HepG2 (cell line): ENCODE data around the gene FRS2. TPM values are rescaled to one million over a fixed set of nuclear protein-coding genes. Genes with fewer than 3 reads are reported as not detected.

Experiments
- ATAC-seq: fragments of 200-7000 bp; cut with Tn5 transposase; 3 replicates; pipeline ENCODE4 v1.9.1; 2020; ENCODE audit warnings: mild to moderate bottlenecking, moderate library complexity
- BruUV-seq: library from RNA; stranded (reverse); fragments of 400-500 nt; replicated peaks from 2 replicates; lab custom pipeline; 2021; lab: Mats Ljungman, UMichigan
- CTCF ChIA-PET: fragments of 300-600 bp; formaldehyde crosslinking; extraction: SDS; loops from one replicate; lab custom pipeline; 2021; ENCODE audit warnings: low total read pairs, inconsistent platforms, low intra/inter-chr PET ratio; lab: Yijun Ruan, JAX
- POLR2A ChIA-PET: fragments of 350-600 bp; sonication (Branson Sonifier 250); formaldehyde crosslinking; loops from one replicate; lab custom pipeline; 2020; ENCODE audit warnings: antibody characterized with exemption, inconsistent platforms; lab: Yijun Ruan, JAX
- DNase-seq: peaks from one replicate; pipeline ENCODE4 v3.0.0-alpha.2; 2015; ENCODE audit warnings: low spot score
- FAIRE-seq: peaks from 3 replicates; lab custom pipeline; 2011; peaks lifted over from hg19 to GRCh38; lab: Jason Lieb, UNC
- H2AFZ ChIP-seq: one replicate; pipeline ENCODE4 v1.6.1; 2011; ENCODE audit warnings: low read length, inconsistent platforms
- H3K27ac ChIP-seq: fragments of 300-600 bp; 3 replicates; pipeline ENCODE4 v1.8.0; 2011; ENCODE audit warnings: mixed run types, mild to moderate bottlenecking, mixed read lengths, low read length, inconsistent platforms; ENCODE audit not compliant: insufficient read depth; ENCODE audit errors: extremely low read length
- H3K27me3 ChIP-seq, 2 experiments: fragments of 200-600 bp in 1 of 2; 2 replicates in 1 of 2; 3 replicates in 1 of 2; pipeline versions ENCODE4 v1.6.0 to v1.8.0; 2011; ENCODE audit warnings: low read length in 2 of 2, mild to moderate bottlenecking in 2 of 2, moderate library complexity in 2 of 2, inconsistent platforms in 1 of 2; ENCODE audit not compliant: insufficient read depth in 2 of 2, control insufficient read depth in 1 of 2
- H3K36me3 ChIP-seq, 2 experiments: fragments of 200-600 bp in 1 of 2; replicated peaks in 1 of 2; 2 replicates in 1 of 2; 3 replicates in 1 of 2; pipeline versions ENCODE4 v1.5.1 to v1.8.0; 2011; ENCODE audit warnings: low read length in 2 of 2, inconsistent platforms in 1 of 2; ENCODE audit not compliant: insufficient read depth in 2 of 2, control insufficient read depth in 1 of 2
- H3K4me1 ChIP-seq: 2 replicates; pipeline ENCODE4 v1.5.1; 2012; ENCODE audit warnings: low read length, inconsistent platforms; ENCODE audit not compliant: insufficient read depth
- H3K4me2 ChIP-seq: 2 replicates; pipeline ENCODE4 v1.6.0; 2011; ENCODE audit warnings: low read depth, low read length, inconsistent platforms
- H3K4me3 ChIP-seq, 3 experiments: fragments of 200-600 bp in 1 of 3; sonication (generic), shearing (Covaris generic) in 1 of 3; replicated peaks in 1 of 3; 2 replicates each; pipeline ENCODE4 v1.5.1; 2011 to 2016; ENCODE audit warnings: low read length in 3 of 3, inconsistent platforms in 2 of 3, low read depth in 2 of 3, mild to moderate bottlenecking in 2 of 3, control low read depth in 1 of 3, mixed read lengths in 1 of 3; ENCODE audit not compliant: insufficient read depth in 1 of 3
- H3K79me2 ChIP-seq: one replicate; pipeline ENCODE4 v1.6.1; 2011; ENCODE audit warnings: low read length, inconsistent platforms; ENCODE audit not compliant: insufficient read depth
- H3K9ac ChIP-seq: 2 replicates; pipeline ENCODE4 v1.6.0; 2011; ENCODE audit warnings: mild to moderate bottlenecking, low read depth, low read length, inconsistent platforms; ENCODE audit not compliant: insufficient read depth
- H3K9me3 ChIP-seq: 2 replicates; pipeline ENCODE4 v1.5.1; 2012; ENCODE audit warnings: mild to moderate bottlenecking, low read length
- H4K20me1 ChIP-seq: 2 replicates; pipeline ENCODE4 v1.6.0; 2011; ENCODE audit warnings: inconsistent platforms, mild to moderate bottlenecking, low read length, moderate library complexity; ENCODE audit not compliant: insufficient read depth
- POGZ ChIP-seq: sonication (generic); formaldehyde crosslinking; IDR thresholded peaks from 2 replicates; pipeline ENCODE4 v1.4.0; 2020; ENCODE audit warnings: mild to moderate bottlenecking, missing genetic modification reagents
- POLR2A ChIP-seq, 2 experiments: IDR thresholded peaks; 2 replicates each; pipeline ENCODE4 v1.6.1; 2011; ENCODE audit warnings: low read depth in 2 of 2, low read length in 2 of 2, mild to moderate bottlenecking in 1 of 2, moderate library complexity in 1 of 2; ENCODE audit not compliant: insufficient read depth in 1 of 2
- RBFOX2 ChIP-seq: fragments of 200-400 bp; formaldehyde crosslinking; IDR thresholded peaks from 2 replicates; pipeline ENCODE4 v1.6.1; 2017; ENCODE audit warnings: low read depth, mild to moderate bottlenecking, low read length
- TBL1XR1 ChIP-seq: fragments of 150-350 bp; IDR thresholded peaks from 2 replicates; pipeline ENCODE4 v1.6.1; 2014; ENCODE audit warnings: borderline replicate concordance, low read length; ENCODE audit not compliant: partially characterized antibody
- WGBS: methylation state at CpG from one replicate; pipeline ENCODE4 v1.1.6; 2017; ENCODE audit warnings: low lambda C conversion rate; 5-methylcytosine and 5-hydroxymethylcytosine counted together
- in situ Hi-C: cut with HindIII; loops from 2 replicates; pipeline ENCODE4 v1.10.0; 2017; ENCODE audit warnings: low pct_unique_long_range_greater_than_20kb; ENCODE audit not compliant: extremely low pct_ligation_motif_present
- intact Hi-C: fragments of 100-400 bp; cut with micrococcal nuclease; formaldehyde crosslinking; loops from one replicate; pipeline ENCODE4 v1.10.0; 2022; ENCODE audit not compliant: unreplicated experiment
- polyA plus RNA-seq, 8 experiments: library from polyadenylated mRNA; depleted of rRNA in 3 of 8; stranded (reverse) in 7 of 8; unstranded in 1 of 8; fragments of >200 nt; fragmentation: Illumina TruSeq in 4 of 8; extraction: Trizol in 4 of 8; gene quantifications; 2 replicates each; pipeline versions ENCODE4 v1.2.1 to v1.2.3, GENCODE V29; 2011 to 2016; ENCODE audit warnings: low read depth in 4 of 8, missing spikeins in 1 of 8, mixed read lengths in 1 of 8; ENCODE audit not compliant: insufficient read depth in 1 of 8
- total RNA-seq, 5 experiments: library from RNA; depleted of rRNA; stranded (reverse); fragments of >200 nt; fragmentation: Illumina TruSeq; extraction: Trizol; gene quantifications; 2 replicates each; pipeline ENCODE4 v1.2.3, GENCODE V29; 2016; ENCODE audit warnings: low read depth in 1 of 5

FRS2 gene
- total and polyA plus RNA-seq, 2 of the 13 experiments (the other 11 are each of a cell fraction or from before 2014, with no cell fraction given): 8.3 to 16.8 TPM

DNA sequence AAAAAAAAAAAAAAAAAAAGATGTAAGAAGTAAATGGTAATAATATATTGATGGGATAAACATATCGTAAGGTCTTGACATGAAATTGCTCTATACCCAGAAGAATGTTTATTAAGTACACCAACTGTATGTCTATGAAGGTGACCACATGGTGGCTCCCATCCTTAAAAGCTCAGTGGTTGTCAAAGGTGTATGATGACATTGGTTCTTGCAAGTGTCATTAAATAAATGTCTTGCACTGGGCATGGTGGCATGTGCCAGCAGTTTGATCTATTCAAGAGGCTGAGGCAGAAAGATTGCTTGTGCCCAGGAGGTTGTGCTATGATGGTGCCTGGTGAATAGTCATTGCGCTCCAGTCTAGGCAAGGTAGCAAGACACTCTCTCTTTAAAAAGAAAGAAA, 125.5 kb downstream of the FRS2 start:
- Histone ChIP-seq H3K79me2 (peaks cover 2% of the 10 kb centered on the region), H3K4me1 (no peaks in the 10 kb centered on the region; the same call in 1 of the 2 replicates), H3K27me3 (no peaks in the 10 kb centered on the region), H3K36me3 (peaks cover 11 to 89% of the 10 kb centered on the region in 2 experiments), H4K20me1 (no peaks in the 10 kb centered on the region; the same call in 1 of the 2 replicates), H3K9me3 (no peaks in the 10 kb centered on the region), H2AFZ (no peak overlapping the region), H3K9ac (no peak overlapping the region), H3K4me2 (no peak overlapping the region), H3K27ac (no peak overlapping the region), H3K4me3 (no peak overlapping the region)
- peak in 1 of 2 experiments; percentile 23; a peak in 1 of 4 replicates for TF ChIP-seq POLR2A (IDR thresholded peaks at IDR 0.05; ENCODE audit: insufficient read depth in 1 of 2, low read depth in 2 of 2, low read length in 2 of 2)
- no peak for TF ChIP-seq POGZ (CRISPR knock-in tag)
- FAIRE-seq (no peak), DNase-seq (no peak), ATAC-seq (peak; percentile 30; the same call in 2 of the 3 replicates)
- ChIA-PET POLR2A (interaction anchor here (0.8 kb wide), 1 partner anchor 10 kb away, joined by 3 read pairs; the partner anchor contains the start of gene CCT2), CTCF (no interaction called here)
- no TSS peak for BruUV-seq
- in situ Hi-C loops: no loop called here
- intact Hi-C loops: no loop called here
- WGBS: 100% methylated on average over 2 of the region's 2 CpGs

GRCh38 chr12:69598174-69598753, 128.1 kb downstream of the FRS2 start:
- no peak overlapping the region for H3K4me3 ChIP-seq
- intact Hi-C loops: no loop called here
- ChIA-PET POLR2A (no interaction called here), CTCF (no interaction called here)
- no peak for TF ChIP-seq TBL1XR1
- 0 out of 2 replicates have a peak, but pooled peaks have one; percentile 20 for TF ChIP-seq RBFOX2
- H3K4me1 ChIP-seq: no peaks in the 10 kb centered on the region; the same call in 1 of the 2 replicates
- H3K9me3 ChIP-seq: no peaks in the 10 kb centered on the region
- H3K36me3 ChIP-seq: peaks cover 13 to 78% of the 10 kb centered on the region in 2 experiments
- H4K20me1 ChIP-seq: no peaks in the 10 kb centered on the region; the same call in 1 of the 2 replicates
- in situ Hi-C loops: no loop called here
- peaks cover 2% of the 10 kb centered on the region for H3K79me2 ChIP-seq
- H3K9ac ChIP-seq: no peak overlapping the region
- H3K4me2 ChIP-seq: no peak overlapping the region
- TSS peak; percentile 3 for BruUV-seq
- WGBS: 84% methylated on average over 4 of the region's 4 CpGs
- H2AFZ ChIP-seq: no peak overlapping the region
- DNase-seq (no peak), FAIRE-seq (no peak), ATAC-seq (no peak; the same call in 2 of the 3 replicates)
- no peaks in the 10 kb centered on the region for H3K27me3 ChIP-seq
- H3K27ac ChIP-seq: no peak overlapping the region
